Ramos (cell line): ENCODE results near the gene GPR176.

Experiments
- in situ Hi-C: fragments of 300-500 bp; cut with MboI; formaldehyde crosslinking; loops from one replicate; pipeline ENCODE4 v1.14.3; 2022; ENCODE audit warnings: low sequenced_read_pairs; ENCODE audit not compliant: unreplicated experiment

GPR176 gene

DNA sequence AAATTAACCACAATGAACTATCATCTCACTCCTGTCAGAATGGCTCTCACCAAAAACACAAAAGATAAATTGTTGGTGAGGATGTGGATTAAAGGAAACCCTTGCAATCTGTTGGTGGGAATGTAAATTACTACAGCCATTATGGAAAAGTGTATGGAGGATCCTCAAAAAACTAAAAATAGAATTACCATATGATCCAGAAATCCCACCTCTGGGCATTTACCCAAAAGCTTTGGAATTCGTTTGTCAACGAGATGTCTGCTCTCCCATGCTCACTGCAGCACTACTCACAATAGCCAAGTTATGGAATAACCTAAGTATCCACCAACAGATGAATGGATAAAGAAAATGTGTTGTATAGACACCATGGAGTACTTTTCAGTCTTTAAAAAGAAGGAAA, 159.1 kb downstream of the GPR176 start:
- in situ Hi-C loops = no loop called here

- in situ Hi-C loops = no loop called here
Measured at GRCh38 chr15:39756806-39757522, 163.1 kb downstream of the GPR176 start.

DNA sequence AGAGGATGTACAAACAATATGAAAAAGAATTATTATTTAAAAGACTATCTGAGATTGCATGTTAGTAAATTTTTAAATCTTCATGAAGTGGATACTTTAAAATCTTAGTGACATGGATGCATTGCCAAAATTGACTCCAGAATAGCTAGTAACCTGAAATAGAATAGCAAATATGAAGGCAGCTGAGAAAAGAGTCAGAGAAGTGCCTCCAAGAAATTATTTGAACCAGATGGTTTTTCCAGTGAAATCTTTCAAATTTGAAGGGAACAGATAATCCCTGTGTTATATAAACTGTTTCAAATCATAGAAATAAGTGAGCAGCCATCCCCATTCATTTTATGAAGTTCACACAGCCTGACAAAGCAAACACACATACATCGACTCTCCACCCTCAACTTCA, 167.1 kb downstream of the GPR176 start:
- in situ Hi-C loops = no loop called here

- in situ Hi-C loops = no loop called here
Measured at GRCh38 chr15:39752246-39752645, 167.8 kb downstream of the GPR176 start.
